ENCODE data around the gene FAM151A.

The FAM151A gene

DNA sequence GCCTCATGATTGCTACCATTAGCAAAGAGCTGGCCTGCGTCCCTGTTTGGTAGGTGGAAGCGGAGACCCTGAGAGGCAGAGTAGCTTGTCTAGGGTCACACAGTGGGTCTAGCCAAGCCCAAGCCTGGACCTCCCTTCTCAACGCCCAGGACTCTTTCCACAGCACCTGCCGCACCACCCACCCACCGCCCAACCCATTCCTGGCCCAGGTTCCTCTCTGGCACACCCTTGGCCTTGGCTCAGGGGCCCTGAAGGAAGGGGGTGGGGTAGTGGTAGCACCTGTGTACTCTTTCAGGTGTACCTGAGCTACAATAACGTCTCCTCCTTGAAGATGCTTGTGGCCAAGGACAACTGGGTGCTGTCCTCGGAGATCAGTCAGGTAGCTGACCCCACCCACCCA, 19.3 kb downstream of the FAM151A start:
- no peak for DNase-seq

DNA sequence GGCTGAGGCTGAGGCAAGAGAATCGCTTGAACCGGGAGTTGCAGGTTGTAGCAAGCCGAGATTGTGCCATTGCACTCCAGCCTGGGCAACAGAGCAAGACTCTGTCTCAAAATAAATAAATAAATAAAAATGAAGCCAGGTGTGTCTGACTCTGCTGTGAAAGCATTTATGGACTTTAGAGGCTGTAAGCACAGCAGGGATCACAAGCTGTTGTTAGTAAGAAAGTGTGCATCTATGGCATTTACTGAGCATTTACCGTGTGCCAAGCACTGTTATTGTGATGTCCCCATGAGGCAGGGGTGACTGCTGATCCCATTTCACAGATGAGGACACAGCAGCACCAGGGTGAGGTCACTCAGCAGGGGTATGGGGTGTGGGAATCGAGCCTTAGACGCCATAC, 20.1 kb downstream of the FAM151A start:
- DNase-seq: no peak

DNA sequence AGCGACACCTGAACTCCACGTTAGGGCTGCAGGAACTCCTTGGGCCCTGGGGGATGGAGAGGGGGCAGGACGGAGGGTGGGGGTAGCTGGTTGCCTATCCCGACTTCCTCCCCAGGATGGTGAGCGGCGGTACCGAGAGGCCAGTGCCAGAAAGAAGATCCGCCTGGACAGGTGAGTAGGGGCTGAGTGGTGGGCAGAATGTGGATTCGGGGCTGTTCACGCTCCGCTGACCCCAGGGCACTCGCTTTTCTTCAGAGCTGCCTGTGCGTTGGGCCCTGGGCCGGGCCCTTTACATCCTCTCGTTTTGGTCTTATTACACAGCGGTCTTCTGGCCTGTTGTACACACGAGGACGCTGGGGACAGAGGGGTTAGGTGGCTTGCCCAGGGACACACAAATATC, 20.8 kb downstream of the FAM151A start:
- no peak for DNase-seq

DNA sequence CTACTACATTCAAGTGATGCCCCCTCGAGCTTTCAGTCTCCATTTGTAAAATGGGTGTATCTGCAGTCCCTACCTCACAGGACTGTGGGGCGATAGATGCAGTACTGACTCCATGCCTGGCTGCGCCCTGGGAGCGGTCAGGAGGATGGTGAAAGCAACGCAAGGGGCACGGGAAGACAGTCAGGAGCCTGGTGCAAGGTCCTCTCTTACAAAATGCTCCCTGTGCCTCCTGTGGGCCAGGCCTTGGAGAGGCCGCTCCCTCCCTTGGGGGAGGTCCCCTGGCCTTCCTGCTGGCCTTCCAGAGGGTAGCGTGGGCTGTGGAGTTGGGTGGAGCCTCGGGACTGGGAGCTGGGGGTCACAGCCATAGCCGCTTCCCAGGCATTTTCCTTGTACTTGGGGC, 21.6 kb downstream of the FAM151A start:
- DNase-seq: no peak

DNA sequence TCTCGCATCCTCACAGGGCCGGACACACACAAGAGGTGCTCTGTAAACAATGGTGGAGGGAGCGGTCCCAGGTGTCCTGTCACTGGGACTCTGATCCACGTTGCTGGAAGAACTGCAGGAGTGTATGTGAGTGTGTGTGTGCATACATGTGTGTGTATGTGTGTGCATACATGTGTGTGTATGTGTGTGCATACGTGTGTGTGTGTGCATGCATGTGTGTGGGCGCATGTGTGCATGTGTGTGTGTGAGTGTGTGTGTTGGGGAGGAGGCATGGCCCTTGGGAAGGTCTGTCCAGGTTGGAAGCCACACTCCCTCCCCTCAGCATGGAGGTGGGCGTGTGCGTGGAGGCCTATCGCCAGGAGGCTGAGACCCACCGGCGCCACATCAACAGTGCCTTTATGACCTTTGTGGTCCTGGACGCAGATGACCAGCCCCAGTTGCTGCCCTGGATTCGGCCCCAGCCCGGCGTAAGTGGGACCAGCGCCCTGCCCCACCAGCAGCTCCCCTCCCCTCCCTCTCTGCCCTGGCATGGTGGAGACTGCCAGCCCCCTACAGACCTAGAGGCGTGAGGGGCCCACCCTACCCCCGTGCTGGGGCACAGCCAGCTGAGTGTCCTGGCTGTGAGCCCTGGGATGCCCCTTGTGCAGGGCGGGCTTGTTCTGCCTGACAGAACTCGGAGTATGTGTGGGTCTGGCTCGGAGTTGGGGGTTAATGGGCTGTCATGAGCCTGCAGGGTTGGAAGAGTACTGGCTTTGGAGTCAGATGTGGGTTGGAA, 22.2 kb downstream of the FAM151A start:
- DNase-seq: peak in 1 of 14 donors; percentile 2

DNA sequence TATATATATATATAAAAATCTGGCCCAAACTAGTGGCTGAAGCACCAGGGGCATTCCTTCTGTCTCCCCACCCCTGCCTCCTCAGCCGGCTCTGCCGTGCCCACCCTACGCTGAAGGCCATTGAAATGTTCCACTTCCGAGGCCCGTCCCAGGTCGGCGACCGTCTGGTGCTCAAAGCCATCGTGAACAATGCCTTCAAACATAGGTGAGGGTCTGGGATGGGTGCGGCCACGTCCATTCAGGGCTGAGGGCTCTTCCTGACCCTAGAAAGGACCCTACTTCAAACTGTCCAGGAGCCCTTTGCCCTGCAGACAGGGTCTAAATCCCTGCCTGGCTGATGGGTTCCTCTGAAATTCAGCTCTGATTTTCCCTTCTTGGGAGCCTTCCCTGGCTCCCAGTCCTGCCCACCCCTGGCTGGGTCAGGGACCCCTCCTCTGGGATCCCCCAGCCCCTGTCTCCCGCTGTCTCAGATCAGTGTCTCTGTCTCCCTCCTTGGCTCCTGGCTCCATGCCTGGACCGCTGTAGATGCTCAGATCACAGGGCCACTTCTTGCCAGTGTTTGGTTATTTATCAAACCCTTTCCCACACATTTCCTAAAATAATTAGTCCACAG, 24.0 kb downstream of the FAM151A start:
- DNase-seq: no peak

DNA sequence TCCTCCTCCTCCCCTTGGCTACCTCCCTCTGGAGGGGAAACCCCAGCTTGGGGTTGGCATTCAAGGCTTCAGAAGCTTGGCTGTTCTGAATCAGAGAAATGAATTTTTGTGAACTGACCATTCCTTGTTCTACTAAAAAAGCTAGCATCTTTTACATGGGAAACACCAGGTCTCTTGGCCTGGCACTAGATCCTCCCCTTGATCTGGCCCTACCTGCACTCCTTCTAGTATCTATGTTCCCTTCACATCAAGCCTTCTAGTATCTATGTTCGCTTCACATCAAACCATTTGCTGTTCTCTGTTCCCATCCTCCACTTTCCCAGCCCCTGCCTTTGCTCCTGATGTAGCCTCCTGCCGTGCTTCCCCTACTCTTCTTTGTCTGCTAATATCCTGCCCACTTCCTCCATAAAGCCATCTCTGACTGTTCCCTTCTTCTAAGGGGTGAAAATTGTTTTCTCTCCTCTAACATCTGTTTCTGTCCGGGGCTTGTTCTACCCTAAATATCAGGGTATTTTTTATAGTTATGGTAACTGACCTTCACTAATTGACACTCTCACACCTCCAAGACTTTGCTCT, 25.8 kb downstream of the FAM151A start:
- DNase-seq: no peak

DNA sequence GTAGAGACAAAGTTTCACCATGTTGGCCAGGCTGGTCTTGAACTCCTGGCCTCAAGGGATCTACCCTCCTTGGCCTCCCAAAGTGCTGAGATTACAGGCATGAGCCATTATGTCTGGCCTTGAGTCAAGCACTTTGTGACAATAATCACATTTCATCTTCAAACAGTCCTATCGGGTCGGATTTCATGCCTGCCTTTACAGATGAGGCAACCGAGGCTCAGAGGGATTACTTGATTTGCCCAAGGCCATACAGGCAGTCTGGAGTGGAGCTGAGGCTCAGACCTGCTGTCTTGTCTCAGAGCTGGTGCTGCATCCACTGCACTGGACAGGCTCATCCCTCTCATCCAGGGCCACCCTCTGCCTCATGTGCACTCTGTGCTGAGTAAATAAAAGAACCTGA, 26.6 kb downstream of the FAM151A start:
- no peak for DNase-seq

DNA sequence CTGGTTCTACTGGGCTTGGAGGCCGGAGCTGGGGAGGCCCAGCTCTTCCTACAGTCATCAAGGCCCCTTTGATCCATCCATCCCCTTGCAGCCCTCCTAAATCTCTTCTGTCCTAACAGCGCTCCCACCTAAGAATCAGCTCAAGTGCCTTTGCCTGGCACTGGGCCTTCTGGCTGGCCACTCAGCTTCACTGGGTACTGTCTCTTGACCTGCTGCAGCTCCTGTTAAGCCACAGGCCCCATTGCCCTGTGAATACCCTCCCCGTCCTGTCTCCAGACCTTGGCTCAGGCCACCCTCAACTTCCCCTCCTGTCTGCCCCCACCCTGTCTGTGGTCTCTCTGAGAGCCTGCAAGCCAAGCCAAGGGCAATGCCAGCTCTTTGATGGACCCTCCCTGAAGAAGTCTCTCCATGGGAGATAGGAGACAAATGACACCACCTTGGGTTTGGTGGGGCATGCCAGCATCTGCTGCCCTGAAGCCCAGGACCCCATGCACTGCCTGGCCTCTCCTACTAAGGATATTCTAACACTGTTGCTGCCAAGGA, 27.3 kb downstream of the FAM151A start:
- no peak for DNase-seq

DNA sequence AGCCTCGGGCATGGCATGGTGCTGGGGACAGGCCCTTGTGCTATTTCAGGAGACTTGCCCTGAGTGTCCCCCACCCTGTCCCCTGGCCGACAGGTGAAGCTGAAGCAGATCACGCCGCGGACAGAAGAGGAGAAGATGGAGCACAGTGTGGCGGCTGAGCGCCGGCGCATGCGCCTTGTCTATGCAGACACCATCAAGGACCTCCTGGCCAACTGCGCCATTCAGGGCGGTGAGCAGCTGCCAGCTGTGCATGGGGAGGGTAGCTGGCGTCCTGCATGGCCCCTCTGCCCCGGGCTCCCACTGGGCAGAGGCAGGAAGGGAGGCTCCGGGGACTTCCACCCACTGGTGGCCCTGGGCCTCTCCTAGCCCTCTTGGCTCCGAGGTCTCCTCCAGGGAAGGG, 28.9 kb downstream of the FAM151A start:
- DNase-seq: no peak

DNA sequence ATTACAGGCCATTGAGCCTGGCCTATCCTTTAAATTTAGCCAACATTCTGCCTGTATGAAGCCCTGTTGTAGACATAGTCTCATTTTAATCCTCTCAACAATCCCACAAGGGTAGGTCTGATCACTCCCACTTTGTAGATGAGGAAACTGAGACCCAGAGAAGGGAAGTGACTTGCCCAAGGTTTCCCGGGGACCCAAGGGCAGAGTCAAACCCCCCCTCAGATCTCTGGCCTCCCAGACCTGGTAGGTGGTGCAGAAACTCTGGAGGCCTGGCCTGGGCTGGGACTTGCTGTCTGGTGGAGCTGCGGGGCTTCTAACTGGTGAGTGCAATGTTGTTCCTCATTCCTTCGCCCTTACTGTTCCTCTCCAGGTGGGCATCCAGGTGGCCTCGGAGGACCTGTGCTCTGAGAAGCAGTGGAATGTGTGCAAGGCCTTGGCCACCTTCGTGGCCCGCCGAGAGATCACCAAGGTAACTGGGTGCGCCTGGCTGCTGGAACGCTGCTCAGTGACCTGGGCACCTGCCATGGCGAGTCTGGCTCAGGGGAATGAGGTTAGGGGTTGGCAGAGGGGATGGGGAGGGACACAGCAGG, 29.7 kb downstream of the FAM151A start:
- no peak for DNase-seq

DNA sequence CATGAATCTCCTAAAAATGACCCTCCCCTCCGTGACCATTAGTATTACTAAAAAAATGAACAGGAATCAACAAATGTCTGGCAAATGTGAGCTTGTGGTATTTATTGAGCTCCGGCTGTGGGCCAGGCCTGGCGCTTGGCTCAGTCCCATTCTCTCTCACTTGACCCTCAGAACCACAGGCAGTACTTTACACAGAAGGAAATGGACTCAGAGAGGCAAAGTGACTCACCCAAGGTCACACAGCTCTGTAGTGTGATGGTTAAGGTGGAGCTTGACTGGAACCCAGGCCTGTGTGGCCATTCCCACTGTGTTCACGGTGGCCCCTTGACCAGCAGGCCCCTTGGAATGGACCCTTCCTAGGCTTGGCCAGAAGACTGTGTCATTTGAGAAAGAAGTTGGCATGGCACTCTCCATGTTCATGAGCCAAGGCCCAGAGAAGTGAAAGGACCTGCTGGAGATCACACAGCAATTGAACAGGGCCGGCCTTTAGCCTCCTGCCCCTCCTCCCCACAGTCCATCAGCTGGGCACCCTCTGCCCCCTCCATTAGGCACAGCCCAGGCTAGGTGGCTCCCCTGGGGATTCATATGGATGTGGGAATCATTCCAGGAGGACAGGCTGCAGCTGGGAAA, 32.1 kb downstream of the FAM151A start:
- no peak for DNase-seq

DNA sequence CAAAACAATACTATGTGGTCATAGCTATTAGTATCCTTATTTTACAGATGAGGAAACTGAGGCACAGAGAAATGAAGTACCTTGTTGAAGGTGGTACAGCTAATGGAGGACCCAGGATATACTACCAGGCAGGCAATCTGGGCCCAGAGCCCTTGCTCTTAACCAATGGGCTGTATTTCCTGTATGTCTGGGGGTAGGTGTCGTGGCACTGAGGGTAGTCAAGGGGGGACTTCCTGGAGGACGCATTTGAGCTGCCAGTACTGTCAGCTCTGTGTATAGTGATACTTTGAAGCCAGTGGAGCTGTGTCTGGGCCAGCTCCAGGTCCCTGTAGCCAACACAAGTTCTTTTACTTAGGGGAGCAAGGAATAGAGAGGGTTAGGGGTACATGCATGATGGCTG, 34.9 kb downstream of the FAM151A start:
- no peak for DNase-seq

DNA sequence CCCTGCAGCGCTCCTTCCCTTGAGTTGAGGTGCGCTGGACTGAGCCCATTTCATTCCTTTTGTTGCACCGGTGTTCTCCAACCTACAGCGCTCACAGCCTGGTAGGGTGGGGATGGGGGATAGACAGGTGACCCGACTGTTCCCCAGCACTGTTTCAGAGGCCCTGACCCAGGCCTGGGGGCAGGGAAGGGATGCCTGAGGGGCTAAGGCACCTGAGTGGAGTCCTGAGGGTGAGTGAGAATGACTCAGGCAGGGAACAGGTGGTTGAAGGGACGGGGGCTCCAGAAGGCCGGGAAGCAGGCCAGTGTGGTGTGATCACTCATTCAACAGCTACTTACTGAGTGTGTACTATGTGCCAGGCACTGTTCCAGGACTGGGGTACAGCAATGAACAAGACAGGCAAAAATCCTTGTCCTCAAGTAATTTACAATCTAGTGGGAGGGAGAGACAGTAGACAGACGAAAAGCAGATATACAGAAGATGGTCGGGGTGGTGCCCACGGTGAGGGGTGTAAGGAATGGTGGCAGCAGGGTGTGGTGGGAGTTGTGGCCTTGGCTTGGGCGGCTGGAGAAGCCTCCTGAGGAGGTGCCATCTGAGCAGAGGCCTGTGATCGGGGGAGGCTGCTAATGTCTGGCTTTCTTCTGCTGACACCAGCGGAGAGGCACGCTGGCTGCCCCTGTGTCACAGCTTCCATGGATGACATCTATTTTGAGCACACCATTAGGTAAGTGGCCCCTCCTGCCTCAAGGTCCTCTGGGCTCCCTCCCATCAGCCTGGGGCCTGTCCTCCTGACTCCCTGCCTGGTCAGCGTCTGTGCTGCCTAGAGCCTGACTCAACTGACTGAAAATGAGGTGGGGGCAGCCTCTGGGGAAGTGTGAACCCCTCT, 37.9 kb downstream of the FAM151A start:
- no peak for DNase-seq

DNA sequence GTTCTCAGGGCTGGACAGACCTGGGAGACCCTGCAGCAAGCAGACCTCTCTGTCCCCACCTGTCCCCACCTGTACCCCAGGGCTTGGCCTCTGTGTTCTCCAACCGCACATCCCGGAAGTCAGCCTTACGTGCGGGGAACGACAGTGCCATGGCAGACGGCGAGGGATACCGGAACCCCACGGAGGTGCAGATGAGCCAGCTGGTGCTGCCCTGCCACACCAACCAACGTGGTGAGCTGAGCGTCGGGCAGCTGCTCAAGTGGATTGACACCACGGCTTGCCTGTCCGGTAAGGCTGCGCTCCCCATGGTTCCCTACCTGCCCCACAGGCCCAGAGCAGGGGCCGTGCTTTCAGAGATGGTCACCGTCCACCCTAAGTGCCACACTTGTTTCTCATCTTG, 38.8 kb downstream of the FAM151A start:
- no peak for DNase-seq

DNA sequence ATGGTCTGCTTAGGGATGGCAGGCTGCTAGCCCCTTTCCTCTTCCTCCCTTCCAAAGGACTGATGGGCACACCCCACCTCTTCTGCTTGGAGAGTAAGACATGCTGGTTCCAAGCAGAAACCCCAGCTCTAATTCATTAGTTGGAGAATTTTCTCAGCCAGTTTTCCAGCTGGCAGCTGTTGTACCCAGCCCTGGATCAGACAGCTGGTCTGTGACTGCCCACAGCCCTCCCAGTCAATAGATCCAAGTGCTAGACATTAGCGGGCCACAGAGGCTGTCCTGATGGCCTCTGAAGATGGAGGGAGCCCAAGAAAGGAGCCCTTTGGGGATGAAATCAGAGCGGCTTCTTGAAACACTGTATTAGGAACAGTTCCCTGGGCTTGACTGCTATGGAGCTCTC, 39.5 kb downstream of the FAM151A start:
- DNase-seq: peak in 4 of 14 donors; percentile 15 to 36 (median 20)

DNA sequence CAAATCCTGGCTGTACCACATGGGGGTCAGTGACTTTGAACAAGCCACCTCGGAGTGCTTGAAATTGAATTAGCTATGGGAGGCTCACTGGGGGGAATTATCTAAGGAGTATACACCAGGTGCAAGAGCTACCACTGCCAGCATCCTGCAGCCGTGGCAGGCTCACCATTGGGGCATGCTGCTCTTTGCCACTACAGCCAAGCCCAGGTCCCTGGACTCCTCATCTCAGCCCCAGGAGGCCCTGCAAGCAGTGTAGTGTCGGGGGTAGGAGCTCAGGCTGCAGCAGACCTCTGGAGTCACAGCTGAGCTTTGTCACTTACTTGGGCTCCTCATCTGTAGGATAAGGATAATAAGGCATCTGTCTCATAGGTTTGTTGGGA, 40.0 kb downstream of the FAM151A start:
- DNase-seq: no peak

DNA sequence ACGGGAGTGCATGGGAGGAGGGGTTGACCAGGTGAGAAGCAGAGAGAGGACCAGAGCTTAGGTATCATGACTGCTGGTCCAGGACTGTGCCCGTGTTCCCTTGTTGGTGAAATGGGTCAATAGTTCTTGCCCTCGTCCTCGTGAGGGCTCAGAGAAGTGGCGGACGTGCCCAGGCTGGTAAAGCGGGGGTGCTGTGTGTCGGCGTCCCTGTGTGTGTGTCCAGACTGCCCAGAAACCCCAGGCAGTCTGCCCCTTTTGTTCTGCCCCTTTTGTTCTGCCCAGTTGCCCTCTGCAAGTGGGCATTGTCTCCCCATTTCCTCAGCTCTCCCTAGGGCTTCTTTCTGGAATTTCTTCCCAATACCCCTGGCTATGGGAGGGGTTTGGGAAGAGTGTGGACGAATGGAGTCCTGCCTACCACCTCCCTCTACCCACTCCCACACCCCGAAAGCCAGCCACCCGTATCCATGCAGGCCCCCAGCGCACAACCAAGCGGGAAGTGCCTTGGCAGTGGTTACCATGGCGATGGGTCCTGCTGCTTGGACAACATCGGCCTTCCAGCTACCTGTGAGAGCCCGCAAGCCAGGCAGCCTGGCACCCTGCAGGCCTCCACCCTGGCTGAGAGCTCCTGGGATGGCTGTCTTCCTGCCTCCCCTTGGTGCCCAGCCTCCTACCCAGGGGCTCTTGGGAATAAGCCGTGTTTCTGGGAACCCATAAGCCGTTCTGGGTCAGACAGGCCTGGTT, 40.6 kb downstream of the FAM151A start:
- DNase-seq: peak in 2 of 14 donors; percentile 43 to 49

DNA sequence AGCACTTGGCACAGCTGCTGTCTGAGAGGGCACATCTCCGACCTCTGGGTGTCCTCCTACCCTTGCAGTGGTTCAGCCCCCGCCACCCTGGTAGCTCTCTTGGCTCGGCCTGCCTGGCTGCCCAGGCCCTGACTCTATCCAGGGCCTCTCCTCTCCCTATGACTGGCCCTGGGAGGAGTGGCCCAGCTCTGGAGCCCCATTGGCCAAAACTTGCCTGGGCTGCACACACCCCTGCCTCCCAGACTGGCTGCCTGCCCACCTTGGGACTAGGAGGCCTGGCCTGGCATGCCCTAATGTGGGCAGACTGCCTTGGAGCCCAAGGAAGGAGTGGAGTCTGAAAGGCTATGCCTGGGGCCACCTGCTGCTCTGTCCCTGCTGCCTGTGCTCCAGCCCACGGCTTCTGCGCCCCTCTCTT, 41.7 kb downstream of the FAM151A start:
- peak; percentile 27 to 89 (median 69) for DNase-seq

DNA sequence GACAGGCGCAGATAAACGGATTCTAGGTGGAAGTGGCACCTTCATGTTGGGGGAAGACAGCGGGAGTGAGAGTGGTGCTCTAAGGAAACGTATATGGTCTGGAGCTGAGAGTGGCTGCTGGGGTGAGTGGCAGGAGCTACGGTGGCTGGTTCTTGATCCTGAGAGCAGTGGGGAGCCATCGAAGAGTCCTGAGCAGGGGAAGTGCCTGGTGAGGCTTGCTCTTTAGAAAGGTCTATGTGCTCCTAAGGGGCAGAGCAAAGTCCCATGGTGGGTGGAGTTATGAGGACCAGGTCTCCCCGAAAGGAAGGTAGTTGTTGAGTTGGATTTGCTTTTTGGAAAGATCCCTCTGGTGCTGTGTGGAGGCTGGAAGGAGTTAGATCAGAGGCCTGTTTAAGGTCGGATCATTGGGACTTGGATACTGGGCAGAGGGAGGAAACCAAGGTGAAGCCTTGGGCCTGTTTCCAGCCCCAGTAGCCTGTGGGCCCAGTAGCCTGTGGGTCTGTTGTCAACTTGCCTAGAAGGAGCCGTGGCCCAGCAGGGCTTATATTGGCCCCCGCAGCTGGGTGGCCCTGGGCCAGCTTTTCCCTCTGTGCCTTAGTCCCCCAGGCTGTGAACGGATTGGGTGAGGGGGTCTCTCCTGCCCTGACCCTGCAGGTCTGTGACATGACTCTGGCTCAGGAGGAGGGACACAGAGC, 42.3 kb downstream of the FAM151A start:
- DNase-seq: no peak

Measured in C1 segment of cervical spinal cord (tissue), 14 donors.